CD4-positive, alpha-beta T cell treated with Interleukin-4 for 4 hours (primary cell): Measurements from ENCODE around the gene TJP3.

Experiments used
- DNase-seq: peaks from one replicate; pipeline ENCODE4 v3.0.0-alpha.2; 2020

TJP3 gene

GRCh38 chr19:3771000-3771905 is 63.1 kb downstream of the TJP3 start:
- no peak for DNase-seq

DNA sequence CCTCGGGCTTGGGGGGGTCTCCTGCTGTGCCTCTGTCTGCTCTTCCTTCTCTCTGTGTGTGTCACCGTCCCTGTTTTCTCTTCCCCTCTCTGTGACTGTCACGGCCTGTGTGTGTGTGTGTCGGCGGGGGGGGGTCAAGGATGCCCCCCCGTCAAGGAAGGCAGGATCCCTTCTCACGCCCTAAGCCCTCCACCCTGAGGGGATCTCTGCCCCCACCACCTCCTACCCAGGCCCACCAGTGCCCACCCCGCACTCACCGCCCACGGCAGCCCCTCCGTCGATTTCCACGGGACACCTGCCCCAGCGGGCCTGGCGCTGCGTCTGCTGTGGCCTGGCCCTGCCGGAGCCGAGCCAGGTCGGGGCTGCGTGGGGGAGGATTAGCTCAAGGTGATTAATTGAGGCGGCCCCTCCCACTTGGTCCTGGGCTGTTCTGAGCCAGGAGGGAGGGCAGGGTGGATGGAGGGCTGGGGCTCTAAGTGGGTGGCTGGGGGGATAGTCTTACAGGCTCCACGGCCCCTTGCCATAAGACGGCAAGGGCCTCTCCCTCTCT is 63.8 kb downstream of the TJP3 start, which contains the start of gene RAX2:
RAX2 (minus strand) TSS at position 323 of the 550 bp plus-strand sequence. CDS start 486 bp downstream, outside the sequence.
- no peak for DNase-seq

GRCh38 chr19:3773814-3774515 is 65.8 kb downstream of the TJP3 start:
- no peak for DNase-seq

DNA sequence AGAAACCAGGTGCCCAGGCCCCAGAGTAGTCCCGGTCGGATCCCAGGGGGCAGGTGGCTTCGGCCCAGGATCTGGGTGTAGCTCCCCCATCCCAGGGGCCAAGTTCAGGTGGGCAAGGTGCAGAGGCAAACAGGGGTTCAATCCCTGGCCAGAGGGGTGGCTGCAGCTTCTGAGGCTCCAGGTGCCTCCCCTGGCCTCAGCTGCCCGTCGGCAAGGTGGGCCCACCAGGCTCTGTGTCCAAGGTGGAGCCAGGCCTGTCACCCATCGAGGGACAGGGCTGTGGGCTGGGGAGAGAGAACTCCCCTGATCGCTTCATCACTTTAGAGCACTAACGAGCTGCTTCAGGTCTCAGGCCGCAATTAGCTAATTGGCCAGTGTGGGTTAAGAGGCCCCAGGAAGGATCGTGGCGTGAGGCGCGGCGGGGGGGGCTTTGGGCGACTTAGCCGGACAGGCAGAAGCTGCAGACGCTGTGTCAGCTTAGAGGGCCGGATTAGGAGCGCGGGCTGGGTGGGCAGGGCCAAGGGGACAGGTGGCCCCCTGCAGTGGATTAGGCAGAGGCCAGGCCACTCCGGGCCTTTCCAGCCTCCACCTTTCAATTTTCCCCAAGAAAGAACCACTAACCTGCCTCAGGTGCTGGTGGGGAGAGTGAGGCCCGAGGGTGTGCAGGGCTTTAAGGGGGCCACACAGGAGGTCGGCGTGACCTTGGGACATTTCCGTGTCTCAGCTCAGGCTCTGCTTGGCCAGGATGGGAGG is 66.6 kb downstream of the TJP3 start:
- DNase-seq: no peak

- DNase-seq: no peak
Measured at GRCh38 chr19:3775374-3775711, 67.2 kb downstream of the TJP3 start.

DNA sequence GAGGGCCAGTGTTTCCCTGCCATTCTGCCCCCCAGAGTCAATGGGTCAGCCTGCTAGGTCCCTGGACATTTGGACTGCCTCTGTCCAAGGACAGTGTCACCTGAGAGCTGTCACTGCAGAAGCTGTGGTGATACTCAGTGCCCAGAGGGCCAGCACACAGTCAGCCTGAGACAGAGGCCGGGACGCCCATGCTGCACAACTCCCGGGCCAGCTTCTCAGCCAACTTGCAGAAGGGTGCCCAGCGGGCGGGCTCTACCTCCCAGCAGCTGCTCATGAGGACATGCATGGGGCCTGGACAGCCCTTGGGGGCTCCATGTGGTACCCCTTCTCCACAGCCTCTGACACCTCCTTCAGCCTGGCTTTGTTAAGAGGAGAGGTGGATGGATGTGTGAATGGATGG is 67.6 kb downstream of the TJP3 start:
- no peak for DNase-seq

DNA sequence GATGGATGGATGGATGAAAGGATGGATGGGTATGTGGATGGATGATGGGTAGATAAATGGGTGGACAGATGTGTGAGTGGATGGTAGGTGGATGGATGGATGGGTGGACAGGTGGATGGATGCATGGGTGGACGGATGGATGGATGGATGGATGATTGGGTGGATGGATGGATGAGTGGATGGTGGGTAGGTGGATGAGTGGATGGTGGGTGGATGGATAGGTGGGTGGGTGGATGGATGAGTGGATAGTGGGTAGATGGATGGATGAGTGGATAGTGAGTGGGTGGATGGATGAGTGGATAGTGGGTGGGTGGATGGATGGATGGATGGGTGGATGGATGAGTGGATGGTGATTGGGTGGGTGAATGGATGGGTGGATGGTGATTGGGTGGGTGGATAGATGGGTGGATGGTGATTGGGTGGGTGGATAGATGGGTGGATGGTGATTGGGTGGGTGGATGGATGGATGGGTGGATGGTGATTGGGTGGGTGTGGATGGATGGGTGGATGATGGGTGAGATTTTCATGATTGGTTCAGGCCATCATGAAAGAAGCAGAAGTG is 68.4 kb downstream of the TJP3 start:
- no peak for DNase-seq

- no peak for DNase-seq
Measured at GRCh38 chr19:3778104-3778867, 70.1 kb downstream of the TJP3 start.

- no peak for DNase-seq
Measured at GRCh38 chr19:3778899-3779723, 70.9 kb downstream of the TJP3 start.

GRCh38 chr19:3780786-3781304 is 72.7 kb downstream of the TJP3 start:
- no peak for DNase-seq

- no peak for DNase-seq
Measured at GRCh38 chr19:3781603-3782002, 73.4 kb downstream of the TJP3 start.

DNA sequence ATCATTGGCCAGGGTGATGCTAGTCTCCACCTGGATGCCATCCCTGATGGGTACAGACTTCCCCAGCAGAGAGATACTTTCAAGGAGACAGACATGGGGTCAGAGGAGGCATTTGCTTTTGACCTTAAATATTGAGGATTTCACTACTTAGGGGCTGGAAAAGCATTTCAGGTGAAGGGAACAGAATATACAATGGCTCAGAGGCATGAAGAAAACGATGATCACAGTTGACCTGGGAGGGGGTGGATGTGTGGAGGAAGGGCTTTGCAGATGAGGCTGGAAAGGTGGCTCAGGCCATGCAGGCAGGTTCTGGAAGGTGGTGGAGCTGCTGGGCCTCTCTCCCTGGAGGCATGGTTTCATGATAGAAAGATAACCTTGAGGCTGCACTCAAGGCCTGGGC is 74.1 kb downstream of the TJP3 start:
- DNase-seq: no peak

GRCh38 chr19:3782903-3783302 is 74.7 kb downstream of the TJP3 start:
- DNase-seq: no peak

DNA sequence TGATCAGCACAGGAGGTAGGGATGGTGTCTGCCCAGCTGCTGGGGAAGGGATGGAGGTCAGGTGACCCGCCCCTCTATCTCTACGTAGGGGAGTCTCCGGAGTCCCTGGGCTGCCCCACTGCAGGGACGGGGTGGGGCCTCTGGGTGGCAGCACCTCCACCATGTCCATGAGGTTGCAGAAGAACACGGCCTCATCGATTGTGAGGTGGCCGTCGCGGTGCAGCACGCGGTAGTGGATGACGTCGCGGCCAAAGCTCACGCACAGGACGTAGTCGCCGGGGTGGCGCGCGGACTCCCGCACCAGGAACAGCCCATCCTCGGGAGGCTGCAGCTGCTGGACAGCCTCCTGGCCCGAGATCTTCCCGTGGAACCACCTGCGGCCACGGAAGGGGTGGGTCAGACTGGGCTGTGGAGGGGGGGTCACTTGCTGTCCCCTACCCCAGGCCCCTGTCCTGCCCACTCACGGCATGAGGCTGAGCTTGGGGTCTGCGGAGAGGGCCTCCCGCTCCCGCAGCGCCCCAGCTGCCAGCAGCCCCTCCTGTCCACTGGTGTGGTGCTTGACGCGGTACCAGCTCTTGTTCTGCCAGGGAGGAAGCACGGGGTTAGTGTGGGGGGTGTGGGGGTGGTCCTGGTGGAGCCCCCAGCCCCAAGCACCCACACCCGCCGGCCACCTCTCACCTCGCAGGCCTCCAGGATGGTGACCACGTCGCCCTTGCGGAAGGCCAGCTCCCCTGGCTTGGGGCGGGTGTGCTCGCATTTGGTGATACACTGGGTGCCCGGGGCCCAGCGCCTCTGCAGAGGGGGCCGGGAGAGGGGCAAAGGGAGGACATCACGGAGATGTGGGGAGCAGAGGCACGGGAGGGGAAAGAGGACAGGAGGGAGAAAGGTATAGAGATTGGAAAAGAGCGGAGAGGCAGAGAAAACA is 75.7 kb downstream of the TJP3 start:
- no peak for DNase-seq

DNA sequence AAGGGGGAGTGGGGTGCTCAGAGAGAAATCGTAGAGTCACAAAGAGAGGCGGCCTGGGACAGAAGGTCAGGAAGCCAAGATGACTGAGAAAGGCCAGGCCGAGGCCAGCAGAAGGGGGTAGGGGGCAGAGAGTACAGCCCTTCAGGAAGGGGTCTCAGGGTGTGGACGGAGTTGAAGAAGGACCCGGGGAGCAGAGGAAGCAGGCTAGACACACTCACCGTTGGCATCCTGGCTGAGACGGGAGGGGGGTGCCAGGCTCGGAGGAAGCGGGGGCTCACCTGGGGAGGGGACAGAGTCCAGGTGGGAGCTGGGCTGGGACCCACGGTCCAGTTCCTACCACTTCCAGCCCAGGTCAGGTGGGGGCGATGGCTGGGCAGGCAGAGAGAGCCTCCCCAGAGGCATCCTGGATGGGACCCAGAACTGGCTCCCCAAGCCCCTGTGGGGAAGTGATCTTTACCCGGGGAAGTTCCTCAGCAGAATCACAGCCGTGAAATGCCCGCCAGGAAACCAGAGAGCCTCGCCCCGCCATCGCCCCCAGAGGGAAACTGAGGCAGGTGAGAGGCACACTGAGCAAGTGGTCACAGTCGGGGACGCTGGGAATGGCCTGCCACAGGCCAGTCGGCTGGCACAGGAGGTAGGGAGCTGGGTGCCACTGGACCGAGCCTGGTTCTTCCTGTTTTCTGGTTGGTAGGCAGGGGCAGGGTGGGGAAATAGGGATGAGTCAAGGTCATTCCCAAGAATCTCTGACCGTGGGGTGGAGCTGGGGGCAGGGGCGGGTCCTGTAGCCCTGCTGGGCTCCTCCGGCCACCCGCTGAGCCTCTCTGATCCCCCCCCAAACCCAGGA is 76.6 kb downstream of the TJP3 start:
- no peak for DNase-seq

- no peak for DNase-seq
Measured at GRCh38 chr19:3785451-3785937, 77.3 kb downstream of the TJP3 start.

- DNase-seq: no peak
Measured at GRCh38 chr19:3785938-3786824, 78.0 kb downstream of the TJP3 start, which contains the start of gene MATK. MATK (minus strand) TSS chr19:3786381; CDS start chr19:3785135, 1,246 bp downstream.
